ENCODE results near the gene MC2R.
"Not testable (repeated sequence)": the region's sequence is repeated elsewhere in the genome, so short reads cannot be mapped to it uniquely, and the experiment has no call there.

Gene MC2R

DNA sequence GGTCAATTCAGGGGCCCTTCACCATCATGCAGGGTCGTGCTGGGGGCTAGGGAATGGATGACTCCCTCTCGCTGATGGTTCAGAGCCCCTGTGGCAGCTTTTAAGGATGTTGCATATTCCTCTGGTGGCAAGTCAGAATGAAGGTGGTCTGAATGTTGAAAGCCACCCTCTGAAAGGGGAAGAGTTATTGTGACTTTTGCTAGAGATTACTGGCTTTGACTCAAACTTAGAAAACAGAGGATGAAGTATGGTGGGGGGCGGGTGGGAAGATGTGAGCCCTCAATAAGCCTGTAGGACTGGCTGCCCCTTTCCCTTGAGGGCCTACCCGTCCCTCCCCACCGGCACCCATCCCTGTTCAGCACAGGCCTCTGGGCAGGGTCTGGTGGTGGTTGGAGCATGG is 23.2 kb downstream of the MC2R start:
- no peak for DNase-seq

DNA sequence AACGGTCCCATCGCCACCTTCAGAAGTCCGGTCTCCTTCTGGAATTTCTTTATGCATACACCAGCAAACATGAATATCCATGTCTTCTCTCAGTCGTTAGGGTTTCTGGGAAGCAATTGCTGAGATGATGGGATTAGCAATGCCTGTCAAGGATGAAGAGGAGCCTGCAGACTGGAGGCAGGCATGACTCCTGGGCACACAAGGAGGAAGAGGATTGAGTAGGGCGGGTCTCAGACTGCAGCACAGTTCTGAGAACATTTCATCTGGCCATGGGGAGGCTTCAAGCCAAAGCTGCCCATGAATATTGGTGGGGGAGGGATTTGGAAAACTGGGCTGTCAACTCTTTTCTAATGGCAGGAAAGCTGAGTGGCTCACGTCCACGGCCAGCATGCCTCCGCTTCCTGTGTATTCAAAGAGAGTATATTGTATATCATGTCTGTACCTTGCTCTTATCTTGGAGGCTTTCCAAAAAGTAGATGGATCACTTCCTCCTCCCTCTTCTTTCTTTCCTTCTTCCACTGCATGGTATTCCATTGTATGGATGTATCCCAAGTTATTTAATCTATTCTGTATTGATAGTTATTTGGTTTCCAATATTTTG is 24.5 kb downstream of the MC2R start:
- no peak for DNase-seq

DNA sequence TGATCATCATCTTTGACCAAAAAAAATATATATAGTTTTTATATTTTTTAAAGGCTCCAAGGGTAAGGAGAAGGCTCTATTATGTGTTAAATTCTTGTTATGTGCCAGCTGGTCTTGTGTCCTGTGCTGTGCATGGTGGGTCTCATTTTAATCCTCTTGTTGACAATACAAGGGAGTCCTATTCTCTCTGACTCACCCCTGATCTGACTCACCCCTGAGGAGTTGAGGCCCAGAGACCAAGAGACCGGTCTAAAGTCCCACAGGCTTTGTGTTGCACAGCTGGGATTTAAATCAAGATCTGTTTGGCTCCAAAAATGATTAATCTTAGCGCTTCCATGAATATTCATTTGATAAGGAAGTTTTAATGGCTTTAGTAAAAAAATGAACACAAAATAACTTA is 25.7 kb downstream of the MC2R start:
- DNase-seq: no peak

- DNase-seq: no peak
Measured at GRCh38 chr18:13888191-13888716, 27.1 kb downstream of the MC2R start.

DNA sequence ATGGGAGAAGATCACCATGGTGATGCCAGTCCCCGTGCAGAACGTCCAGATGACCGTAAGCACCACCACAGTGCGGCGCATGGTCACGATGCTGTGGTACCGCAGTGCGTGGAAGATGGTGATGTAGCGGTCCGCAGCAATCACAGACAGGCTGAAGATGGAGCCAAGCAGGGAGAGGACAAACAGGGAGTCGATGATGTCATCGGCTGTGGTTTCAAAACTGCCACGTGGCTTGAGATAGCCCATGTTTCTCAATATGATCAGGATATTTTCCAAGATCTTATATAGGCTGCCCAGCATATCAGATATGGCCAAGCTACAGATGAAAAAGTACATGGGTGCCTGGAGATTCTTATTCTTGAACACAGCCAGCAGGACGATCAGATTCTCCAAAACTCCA is 30.3 kb downstream of the MC2R start:
- DNase-seq: no peak

DNA sequence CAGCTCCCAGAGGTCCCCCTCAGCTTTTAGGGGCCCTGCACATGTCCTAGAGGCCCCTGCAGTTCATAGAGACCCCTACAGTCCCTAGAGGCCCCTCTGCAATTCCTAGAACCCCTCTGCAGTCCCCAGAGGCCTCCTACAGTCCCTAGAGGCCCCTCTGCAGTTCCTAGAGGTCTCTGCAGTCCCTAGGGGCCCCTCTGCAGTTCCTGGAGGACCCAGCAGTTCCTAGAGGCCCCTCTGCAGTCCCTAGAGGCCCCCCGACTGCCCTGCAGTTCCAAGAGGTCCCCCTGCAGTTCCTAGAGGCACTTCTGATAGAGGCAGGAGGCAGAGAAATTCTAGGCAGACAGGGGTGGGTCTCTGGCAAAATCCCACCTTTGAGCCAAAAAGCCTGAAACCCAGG is 35.4 kb downstream of the MC2R start:
- no peak for DNase-seq

GRCh38 chr18:13879492-13879891 is 35.8 kb downstream of the MC2R start:
- no peak for DNase-seq

DNA sequence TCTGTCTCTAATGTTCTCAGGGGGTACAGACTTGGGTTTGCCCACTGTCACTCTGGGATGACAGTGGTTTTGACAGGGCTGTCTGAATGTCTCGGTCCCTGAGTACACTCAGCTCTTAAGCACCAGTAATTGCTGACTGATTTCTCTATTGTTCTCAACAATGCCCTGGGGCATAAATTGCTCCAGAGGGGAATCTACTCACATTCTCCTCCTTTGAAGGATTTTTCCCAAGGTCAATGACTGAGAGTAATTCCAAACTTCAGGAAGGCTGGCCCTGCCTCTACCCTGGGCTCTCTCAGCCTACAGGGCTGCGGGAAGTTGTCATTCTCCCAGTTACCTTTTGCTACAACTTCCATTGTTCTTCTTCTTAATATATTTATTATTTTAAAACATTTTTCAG is 36.5 kb downstream of the MC2R start:
- no peak for DNase-seq

- no peak for DNase-seq
Measured at GRCh38 chr18:13877157-13877556, 38.2 kb downstream of the MC2R start.

- DNase-seq: no peak
Measured at GRCh38 chr18:13874558-13874957, 40.8 kb downstream of the MC2R start.

DNA sequence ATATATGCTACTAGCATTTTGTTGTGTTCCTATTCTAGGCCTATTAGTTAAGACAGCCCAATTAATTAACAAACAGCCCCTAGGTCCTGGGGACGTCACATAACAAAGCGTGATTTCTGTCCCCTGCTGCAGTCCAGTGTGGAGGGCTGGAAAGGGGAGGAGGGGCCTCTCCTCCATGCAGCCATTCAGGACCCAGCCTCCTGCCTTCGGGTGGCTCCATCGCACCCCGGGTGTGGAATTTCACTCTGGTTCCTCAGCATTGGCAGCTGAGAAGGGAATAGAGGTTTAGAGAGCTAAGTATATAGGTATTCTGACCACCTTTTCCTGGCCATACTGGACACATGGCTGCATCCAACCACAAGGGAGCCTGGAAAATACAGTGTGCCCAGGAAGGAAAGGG is 42.4 kb downstream of the MC2R start:
- DNase-seq: no peak

GRCh38 chr18:13872373-13872772 is 43.0 kb downstream of the MC2R start:
- DNase-seq: no peak

DNA sequence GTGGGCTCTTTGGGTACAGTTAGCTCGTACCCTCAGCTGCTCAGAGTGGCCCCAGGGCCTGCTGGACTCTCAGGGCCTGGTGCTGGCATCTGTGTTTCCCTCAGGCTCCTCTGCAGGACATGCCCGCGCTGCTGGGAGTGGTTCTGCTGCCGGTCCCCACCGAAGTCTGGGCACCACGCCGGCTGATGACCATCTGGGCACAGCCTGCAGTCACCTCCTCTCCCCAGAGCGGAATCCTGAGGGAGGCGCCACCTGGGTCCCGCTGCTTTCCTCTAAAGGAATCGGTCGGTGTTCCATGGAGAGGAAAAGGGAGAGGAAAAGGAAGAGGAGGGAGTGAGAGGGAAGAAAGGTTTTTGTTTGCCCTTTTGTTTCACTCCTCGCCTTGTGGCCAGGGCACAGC is 43.6 kb downstream of the MC2R start:
- DNase-seq: no peak

DNA sequence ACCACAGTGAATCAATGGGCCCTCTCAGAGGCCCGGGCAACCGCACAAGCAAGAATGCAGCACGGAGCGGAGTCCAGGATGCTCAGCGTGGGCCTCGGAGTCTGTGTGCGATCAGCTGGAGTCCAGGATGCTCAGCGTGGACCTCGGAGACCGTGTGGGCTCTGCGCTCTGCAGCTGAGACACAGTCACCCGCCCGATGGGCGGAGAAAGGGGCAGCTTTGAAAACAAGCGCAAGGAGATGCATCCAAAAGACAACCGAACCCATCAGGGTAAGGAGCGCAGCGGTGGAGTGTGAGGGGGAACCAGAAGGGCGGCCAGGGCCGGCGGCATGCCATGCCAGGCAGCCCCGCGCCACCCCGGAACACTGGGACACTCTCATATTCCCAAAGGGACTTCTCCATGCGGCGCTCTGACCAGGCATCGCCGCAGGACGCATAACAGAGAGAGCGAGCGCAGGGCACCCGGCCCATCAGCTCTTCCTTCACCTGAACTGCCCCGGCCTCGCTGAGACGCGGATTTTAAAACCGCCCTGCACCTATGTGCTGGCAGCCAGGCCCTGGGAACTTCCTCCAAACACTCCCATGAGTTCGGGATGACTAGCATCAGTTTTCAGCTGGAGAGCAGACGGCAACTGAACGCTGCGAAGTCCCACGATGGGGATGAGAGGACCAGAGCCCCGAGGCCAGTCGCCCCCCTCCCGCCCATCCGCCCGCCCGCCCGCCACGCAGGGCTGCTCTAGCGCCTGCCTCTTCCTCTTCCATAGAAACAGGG is 46.6 kb downstream of the MC2R start:
- no peak for DNase-seq

GRCh38 chr18:13862898-13863297 is 52.4 kb downstream of the MC2R start:
- DNase-seq: not testable (repeated sequence)

DNA sequence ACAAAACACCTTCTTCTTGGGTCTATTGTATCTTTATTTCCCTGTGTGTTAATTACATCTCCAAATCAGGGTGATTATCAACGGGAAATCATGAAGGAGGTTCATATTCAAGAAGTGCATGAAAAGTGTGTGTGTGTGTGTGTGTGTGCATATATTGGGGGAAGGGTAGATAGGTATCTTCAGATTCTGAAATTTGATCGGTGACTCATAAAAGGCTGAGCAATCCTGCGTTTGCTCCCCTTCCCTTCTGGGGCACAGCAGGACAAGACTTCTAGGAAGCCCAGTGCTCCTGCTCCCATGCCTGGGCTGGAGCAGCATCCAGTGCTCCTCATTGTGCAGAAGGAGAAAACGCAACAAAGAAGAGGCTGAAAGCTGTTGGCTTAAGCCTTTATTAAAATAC is 65.5 kb downstream of the MC2R start:
- DNase-seq: no peak

DNA sequence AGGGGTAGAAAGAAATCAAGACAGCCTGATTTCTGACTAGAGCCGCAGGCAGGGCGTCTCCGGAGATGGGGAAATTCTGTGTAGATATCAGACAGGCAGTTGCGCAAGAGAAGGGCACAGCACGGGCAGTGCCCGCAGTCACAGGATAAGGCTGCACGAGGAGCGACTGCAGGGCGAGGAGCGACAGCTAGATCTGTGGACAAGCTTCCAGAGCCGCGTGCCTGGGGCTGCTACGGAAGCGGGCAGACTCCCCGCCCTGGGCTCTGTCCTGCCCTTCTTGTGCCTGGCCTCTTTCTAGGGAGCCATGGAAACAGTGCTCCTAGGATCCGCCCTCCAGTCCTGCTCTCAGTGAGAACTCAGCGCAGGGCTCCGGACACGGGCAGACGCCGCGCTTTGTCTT is 78.8 kb downstream of the MC2R start:
- no peak for DNase-seq

GRCh38 chr18:13835202-13835601 is 80.1 kb downstream of the MC2R start:
- DNase-seq: no peak

- no peak for DNase-seq
Measured at GRCh38 chr18:13834496-13835015, 80.8 kb downstream of the MC2R start.
